Measurements from ENCODE around the gene LRRN2.

Gene LRRN2

GRCh38 chr1:204660509-204660908, 25.0 kb downstream of the LRRN2 start:
- Mint-ChIP-seq H3K4me1 (no peaks in the 10 kb centered on the region), H3K9me3 (no peaks in the 10 kb centered on the region), H3K27ac (no peak overlapping the region), H3K36me3 (ENCODE audit: low read depth) (no peaks in the 10 kb centered on the region), H3K27me3 (ENCODE audit: low read depth) (peaks cover 17% of the 10 kb centered on the region), H3K4me3 (no peak overlapping the region)
- no peak for TF ChIP-seq CTCF (IDR thresholded peaks at IDR 0.05; ENCODE audit: unreplicated experiment in 3 of 3)

GRCh38 chr1:204659056-204659455, 26.5 kb downstream of the LRRN2 start:
- no peaks in the 10 kb centered on the region for H3K9me3 Mint-ChIP-seq
- no peaks in the 10 kb centered on the region for H3K36me3 Mint-ChIP-seq (ENCODE audit: low read depth)
- no peak for TF ChIP-seq CTCF (IDR thresholded peaks at IDR 0.05; ENCODE audit: unreplicated experiment in 3 of 3)
- no peak overlapping the region for H3K4me3 Mint-ChIP-seq
- peaks cover 21% of the 10 kb centered on the region for H3K27me3 Mint-ChIP-seq (ENCODE audit: low read depth)
- H3K27ac Mint-ChIP-seq: no peak overlapping the region
- H3K4me1 Mint-ChIP-seq: no peaks in the 10 kb centered on the region

GRCh38 chr1:204658295-204658694, 27.2 kb downstream of the LRRN2 start:
- Mint-ChIP-seq H3K9me3 (no peaks in the 10 kb centered on the region), H3K4me3 (no peak overlapping the region), H3K27me3 (ENCODE audit: low read depth) (peaks cover 18% of the 10 kb centered on the region), H3K27ac (no peak overlapping the region), H3K36me3 (ENCODE audit: low read depth) (no peaks in the 10 kb centered on the region), H3K4me1 (no peaks in the 10 kb centered on the region)
- no peak for TF ChIP-seq CTCF (IDR thresholded peaks at IDR 0.05; ENCODE audit: unreplicated experiment in 3 of 3)

- H3K27ac Mint-ChIP-seq: no peak overlapping the region
- TF ChIP-seq CTCF (IDR thresholded peaks at IDR 0.05; ENCODE audit: unreplicated experiment in 3 of 3): no peak
- no peaks in the 10 kb centered on the region for H3K9me3 Mint-ChIP-seq
- peaks cover 10% of the 10 kb centered on the region for H3K4me1 Mint-ChIP-seq
- H3K4me3 Mint-ChIP-seq: no peak overlapping the region
- no peaks in the 10 kb centered on the region for H3K36me3 Mint-ChIP-seq (ENCODE audit: low read depth)
- peaks cover 39% of the 10 kb centered on the region for H3K27me3 Mint-ChIP-seq (ENCODE audit: low read depth)
Observed at GRCh38 chr1:204653590-204654340, 31.8 kb downstream of the LRRN2 start.

- peaks cover 43% of the 10 kb centered on the region for H3K27me3 Mint-ChIP-seq (ENCODE audit: low read depth)
- no peak for TF ChIP-seq CTCF (IDR thresholded peaks at IDR 0.05; ENCODE audit: unreplicated experiment in 3 of 3)
- no peaks in the 10 kb centered on the region for H3K9me3 Mint-ChIP-seq
- no peak overlapping the region for H3K4me3 Mint-ChIP-seq
- H3K27ac Mint-ChIP-seq: no peak overlapping the region
- no peaks in the 10 kb centered on the region for H3K36me3 Mint-ChIP-seq (ENCODE audit: low read depth)
- peaks cover 10% of the 10 kb centered on the region for H3K4me1 Mint-ChIP-seq
Observed at GRCh38 chr1:204652497-204652896, 33.0 kb downstream of the LRRN2 start.

GRCh38 chr1:204651843-204652421, 33.6 kb downstream of the LRRN2 start:
- no peak overlapping the region for H3K27ac Mint-ChIP-seq
- no peak overlapping the region for H3K4me3 Mint-ChIP-seq
- peaks cover 10% of the 10 kb centered on the region for H3K4me1 Mint-ChIP-seq
- H3K9me3 Mint-ChIP-seq: no peaks in the 10 kb centered on the region
- TF ChIP-seq CTCF (IDR thresholded peaks at IDR 0.05; ENCODE audit: unreplicated experiment in 3 of 3): no peak
- no peaks in the 10 kb centered on the region for H3K36me3 Mint-ChIP-seq (ENCODE audit: low read depth)
- H3K27me3 Mint-ChIP-seq (ENCODE audit: low read depth): peaks cover 47% of the 10 kb centered on the region

All from nephron (organoid).